HG03342 (cell line): ENCODE measurements around the gene LGALS9B.
"Not testable (repeated sequence)": the region's sequence is repeated elsewhere in the genome, so short reads cannot be mapped to it uniquely, and the experiment has no call there.

Experiments
- ATAC-seq: cut with Tn5 transposase; IDR thresholded peaks from one replicate; pipeline ENCODE4 v1.9.1; 2021; ENCODE audit warnings: mild to moderate bottlenecking, moderate library complexity; ENCODE audit not compliant: unreplicated experiment

Gene LGALS9B

GRCh38 chr17:20467447-20467846 lies at the start of gene LGALS9B:
Gene LGALS9B (minus strand): TSS chr17:20467539. CDS start chr17:20467470, 69 bp downstream.
- peak; percentile 76 for ATAC-seq

GRCh38 chr17:20516986-20517385 lies 49.6 kb upstream of the LGALS9B start:
- ATAC-seq = not testable (repeated sequence)

- not testable (repeated sequence) for ATAC-seq
These were observed 47.8 kb upstream of the LGALS9B start for GRCh38 chr17:20515099-20515498.

GRCh38 chr17:20513539-20513938 lies 46.2 kb upstream of the LGALS9B start:
- ATAC-seq = not testable (repeated sequence)

GRCh38 chr17:20512378-20512777 lies 45.0 kb upstream of the LGALS9B start:
- ATAC-seq = not testable (repeated sequence)

DNA sequence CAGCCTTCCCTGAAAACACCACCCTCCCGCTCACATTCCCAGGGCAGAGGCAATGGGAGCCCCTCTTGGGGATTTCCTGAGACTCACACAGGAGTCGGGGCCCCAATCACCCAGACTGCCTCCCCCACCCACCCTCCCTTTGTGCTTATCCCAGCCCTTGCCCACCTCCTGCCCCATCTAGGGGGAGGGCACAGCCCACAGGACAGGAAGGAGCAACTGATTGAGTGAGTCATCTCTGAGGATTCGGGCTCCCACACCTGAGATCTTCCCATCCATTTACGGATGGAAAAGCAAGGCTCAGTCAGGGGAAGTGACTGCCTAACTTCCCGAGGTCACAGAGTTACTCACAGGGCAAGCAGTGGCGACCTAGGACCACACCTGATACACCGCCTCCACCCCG lies 44.4 kb upstream of the LGALS9B start:
- ATAC-seq = not testable (repeated sequence)

GRCh38 chr17:20505333-20505732 lies 38.0 kb upstream of the LGALS9B start:
- ATAC-seq = not testable (repeated sequence)

GRCh38 chr17:20504388-20505066 lies 37.2 kb upstream of the LGALS9B start:
- ATAC-seq = not testable (repeated sequence)

DNA sequence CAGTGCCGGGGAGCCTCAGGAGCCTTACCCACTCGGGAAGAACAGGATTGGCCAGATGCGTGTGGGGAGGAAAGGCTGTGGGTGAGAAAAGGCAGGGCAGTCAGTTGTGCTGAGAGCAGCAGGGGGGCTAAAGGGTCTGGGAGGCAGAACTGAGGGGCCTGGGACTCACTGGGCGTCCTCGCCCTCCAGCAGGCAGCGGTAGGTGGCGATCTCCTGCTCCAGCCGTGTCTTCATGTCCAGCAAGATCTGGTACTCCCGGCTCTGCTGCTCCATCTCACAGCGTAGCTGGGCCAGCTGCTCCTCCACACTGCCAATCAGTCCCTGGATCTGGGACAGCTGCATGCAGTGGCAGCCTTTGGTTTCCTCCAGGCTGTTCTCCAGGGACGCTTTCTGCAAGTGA lies 34.6 kb upstream of the LGALS9B start:
- ATAC-seq = not testable (repeated sequence)

DNA sequence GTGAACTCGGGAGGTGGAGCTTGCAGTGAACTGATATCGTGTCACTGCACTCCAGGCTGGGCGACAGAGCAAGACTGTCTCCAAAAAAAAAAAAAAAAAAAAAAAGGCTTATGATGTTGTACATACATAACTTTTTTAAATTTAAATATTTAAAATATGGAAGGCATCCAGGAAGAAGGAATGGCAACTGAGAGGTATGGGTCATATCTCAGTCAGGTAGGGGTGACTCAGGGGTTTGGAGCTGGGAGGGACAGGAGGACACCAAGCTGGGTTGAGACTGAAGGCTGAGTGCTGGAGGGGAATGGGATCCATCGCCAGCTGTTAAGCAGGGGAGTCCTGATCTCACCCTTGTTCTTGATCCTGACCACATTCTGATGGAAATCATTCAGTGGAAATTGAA lies 33.0 kb upstream of the LGALS9B start:
- not testable (repeated sequence) for ATAC-seq

DNA sequence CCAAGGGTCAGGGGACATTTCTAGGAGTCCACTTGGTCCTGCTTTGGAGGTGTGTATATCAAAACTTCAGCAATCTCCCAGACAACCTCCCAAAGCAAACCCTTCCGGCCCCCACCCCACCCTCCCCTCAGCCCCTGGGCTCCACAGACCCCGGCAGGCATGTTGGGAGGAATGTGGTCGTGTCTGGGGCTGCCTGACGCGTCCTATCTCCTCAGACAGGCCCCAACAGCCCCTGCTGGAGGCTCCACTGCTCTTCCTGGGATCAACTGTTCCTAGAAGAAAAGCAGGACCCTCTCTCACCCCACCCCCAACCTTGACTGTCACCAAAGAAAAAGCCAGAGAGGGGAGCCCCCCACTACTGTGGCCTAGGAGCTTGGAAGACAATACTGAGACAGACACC lies 28.1 kb upstream of the LGALS9B start:
- ATAC-seq = not testable (repeated sequence)

DNA sequence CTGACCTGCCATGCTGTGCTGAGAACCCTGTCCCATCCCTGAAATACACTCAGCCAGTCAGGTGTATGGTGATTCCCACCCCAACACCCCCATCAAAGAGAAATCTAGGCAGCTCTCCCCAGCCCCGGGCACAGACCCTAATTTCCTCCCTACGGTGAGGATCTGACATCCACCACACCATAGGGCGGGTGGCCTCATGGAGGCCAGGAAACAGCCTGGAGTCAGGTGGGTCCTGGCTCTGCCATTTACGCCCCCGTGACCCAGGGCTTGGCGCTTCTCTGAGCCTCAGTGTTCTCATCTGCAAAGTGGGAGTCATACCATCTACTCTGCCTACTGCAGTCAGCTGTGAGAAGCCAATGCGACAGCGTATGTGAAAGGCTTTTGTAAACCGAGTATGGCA lies 27.4 kb upstream of the LGALS9B start:
- not testable (repeated sequence) for ATAC-seq

GRCh38 chr17:20494147-20494546 lies 26.8 kb upstream of the LGALS9B start:
- ATAC-seq = not testable (repeated sequence)

DNA sequence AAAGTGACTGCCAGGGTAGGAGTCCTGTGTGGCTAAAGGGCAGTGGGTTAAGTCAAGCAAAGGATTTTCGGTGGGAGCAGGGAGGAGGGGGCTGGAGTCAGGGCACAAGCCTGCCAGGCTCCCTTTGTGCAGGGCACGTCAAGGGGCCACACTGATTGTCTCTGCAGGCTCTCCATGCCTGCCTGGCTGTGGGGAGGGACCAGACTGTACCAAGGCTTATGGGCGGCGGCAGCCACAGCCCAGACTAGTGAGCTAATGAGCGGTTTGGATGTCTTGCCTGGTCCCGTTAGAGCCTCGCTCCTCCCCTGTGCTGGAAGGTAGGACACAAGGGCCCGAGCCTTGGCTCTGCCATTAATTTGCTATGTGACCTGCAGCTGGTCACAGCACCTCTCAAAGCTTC lies 25.6 kb upstream of the LGALS9B start:
- ATAC-seq = not testable (repeated sequence)

GRCh38 chr17:20492099-20492498 lies 24.8 kb upstream of the LGALS9B start:
- not testable (repeated sequence) for ATAC-seq

GRCh38 chr17:20484930-20485329 lies 17.6 kb upstream of the LGALS9B start:
- not testable (repeated sequence) for ATAC-seq

DNA sequence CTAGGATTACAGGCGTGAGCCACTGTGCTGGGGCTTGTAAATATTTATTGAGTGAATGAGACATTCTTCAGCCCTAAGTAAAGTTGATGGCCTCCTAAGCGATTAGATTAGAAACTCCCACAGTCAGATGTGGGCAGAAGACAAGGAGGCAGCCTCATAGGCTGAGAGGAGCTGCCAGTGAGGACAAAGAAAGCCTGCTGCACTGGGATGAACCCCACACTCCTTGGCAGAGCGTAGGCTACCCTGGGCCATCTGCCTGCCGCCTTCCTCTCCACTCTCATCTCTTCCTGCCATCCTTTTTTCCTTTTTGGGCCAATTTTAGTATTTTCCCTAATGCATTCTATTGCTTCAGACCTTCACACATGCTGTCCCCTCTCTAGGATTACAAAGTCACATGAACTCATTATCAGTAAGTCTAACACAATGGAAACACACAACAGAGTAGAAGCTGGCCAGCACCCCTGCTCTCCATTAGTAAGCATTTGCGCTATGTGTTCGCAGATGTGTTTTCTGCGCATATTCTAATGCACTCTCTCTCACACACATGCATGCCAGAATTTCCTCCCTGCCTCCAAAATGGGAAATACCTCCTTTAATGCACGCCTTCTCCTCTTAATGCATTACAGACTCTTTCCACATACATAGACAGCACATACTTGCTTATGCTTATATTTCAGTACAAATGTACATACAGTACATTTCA lies 12.7 kb upstream of the LGALS9B start:
- not testable (repeated sequence) for ATAC-seq

- not testable (repeated sequence) for ATAC-seq
These were observed 10.2 kb upstream of the LGALS9B start for GRCh38 chr17:20477398-20478071.

- ATAC-seq = not testable (repeated sequence)
These were observed 7.9 kb upstream of the LGALS9B start for GRCh38 chr17:20475137-20475831.

DNA sequence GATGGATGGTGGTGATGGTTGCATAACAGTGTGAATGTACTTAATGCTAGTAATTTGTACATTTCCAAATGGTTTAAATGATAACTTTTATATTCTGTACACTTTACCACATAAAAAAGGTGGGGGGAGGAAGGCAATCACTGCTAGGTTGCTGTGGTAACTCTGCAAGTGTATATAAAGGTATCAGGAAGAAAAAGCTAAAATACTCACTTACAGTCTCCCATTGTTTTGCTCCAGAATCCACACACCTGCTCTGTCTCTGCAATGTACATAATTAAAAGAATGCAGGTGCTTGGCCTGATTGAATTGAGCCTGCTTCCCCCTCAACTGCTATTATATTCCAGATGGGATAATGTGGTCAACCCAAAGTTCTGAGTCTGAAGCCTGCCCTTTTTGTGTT lies 6.7 kb upstream of the LGALS9B start:
- ATAC-seq = not testable (repeated sequence)

GRCh38 chr17:20469946-20470345 lies 2.6 kb upstream of the LGALS9B start:
- not testable (repeated sequence) for ATAC-seq
